HG02938 (cell line): Measurements from ENCODE around the gene SIRT3.
"Not testable (repeated sequence)": the region's sequence is repeated elsewhere in the genome, so short reads cannot be mapped to it uniquely, and the experiment has no call there.

Experiments
- ATAC-seq: cut with Tn5 transposase; IDR thresholded peaks from one replicate; pipeline ENCODE4 v1.9.1; 2021; ENCODE audit warnings: mild to moderate bottlenecking, moderate library complexity; ENCODE audit not compliant: unreplicated experiment

SIRT3 gene

DNA sequence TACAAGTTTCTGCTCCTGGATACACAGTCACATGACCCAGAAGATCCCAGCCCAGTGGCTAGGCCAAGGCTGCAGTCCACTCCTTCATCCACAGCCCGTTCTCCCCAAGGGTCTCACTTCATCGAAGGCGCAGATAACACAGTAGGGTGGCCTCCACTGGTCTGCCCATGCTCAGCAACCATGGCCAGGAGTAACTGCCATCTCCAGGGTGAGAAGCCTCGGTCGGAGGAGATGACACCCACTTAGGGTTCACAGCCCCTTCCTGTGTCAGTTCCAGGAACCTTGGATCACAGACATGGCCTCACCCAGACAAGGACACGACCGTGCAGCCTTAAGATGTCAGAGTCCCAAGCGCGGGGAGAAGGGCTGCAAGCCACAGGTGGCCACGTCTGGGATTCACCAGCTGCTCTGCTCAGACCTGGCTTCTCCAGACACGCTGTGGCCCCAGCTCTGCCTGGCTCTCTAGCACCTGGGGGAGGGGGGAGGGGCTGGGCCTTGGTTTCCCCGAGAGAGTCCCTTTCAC, 31.5 kb downstream of the SIRT3 start:
- no peak for ATAC-seq

DNA sequence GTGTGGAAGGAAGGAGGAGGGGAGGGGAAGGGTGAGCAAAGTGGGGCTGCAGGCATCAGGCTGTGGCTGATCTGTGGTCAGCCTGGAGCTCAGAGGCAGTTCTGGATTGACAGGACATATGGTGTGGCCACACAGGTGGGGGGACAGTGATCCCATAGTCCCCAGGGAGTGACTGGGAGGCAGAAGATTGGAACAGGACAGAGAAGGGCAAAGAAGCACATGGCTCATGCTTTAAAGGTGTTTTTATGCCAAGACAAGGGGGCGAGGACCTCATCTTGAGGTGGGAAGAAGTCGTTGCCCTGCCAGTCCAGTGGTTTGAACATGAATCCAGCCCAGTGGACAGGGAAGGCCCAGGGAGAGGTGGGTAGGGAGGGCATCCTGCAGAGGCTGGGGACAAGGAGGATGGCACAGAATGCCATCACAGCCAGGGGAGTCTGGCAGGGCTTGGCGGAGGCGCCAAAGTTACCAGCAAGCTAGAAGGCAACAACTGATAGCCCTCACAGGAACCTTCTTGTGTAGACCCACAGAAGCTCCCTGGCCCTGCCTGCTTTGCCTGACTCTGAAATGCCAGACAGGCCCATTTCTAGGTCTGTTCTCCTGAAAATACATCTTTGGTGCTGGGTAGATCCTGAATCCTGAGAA, 32.1 kb downstream of the SIRT3 start:
- no peak for ATAC-seq

DNA sequence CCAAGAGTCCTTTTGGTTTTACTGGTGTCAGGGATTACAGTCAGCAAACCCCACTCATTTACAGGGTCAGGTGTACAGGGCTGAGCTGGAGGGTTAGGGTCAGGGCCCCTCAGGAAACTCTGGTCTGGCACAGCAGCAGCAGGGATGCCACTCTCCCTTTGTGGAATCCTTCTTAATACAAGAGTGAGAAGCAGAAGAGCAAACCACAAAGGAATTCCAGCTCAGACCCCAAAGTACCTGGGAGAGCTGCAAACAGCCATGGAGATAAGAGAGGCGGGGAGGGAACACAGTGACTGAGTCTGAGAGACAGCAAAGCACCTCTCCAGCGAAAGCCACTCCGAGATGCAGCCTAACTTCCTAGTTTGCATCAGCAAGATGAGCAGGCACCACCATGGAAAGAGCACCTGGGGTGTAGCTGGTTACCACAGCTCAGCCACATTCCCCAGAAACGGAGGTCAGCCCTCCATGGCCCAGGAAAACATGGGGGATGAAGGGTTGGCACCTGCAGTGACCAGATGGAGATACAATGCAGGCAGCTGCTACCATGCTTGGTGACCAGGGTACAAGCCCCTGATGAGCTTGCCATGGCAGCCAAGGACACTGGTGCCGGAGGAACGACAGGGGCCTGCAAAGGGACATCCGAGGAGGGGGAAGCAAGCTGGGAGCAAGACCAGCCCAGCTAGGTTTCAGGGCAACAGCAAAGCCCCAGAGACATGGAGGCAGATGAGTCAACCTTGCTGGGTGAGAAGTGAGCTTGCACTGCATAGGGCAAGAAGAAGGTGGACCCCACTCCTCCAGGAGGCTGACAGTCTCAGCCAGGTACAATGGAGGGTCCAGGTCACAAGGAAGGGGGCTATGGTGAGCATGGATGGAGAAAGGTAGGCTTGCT, 32.8 kb downstream of the SIRT3 start:
- no peak for ATAC-seq

DNA sequence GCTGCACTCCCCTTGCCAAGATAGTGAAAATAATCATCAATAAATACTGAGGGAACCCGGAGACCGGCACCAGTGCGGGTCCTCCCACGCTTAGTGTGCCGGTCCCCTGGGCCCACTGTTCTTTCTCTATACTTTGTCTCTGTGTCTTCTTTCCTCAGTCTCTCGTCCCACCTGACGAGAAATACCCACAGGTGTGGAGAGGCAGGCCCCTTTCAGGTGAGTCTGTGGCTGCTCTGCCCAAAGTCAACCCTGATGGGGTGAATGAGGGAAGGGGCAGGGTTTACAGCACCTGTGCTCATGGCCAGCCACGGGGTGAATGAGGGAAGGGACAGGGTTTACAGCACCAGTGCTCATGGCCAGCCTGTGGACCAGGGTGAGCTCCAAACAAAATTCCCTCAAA, 33.7 kb downstream of the SIRT3 start:
- no peak for ATAC-seq

DNA sequence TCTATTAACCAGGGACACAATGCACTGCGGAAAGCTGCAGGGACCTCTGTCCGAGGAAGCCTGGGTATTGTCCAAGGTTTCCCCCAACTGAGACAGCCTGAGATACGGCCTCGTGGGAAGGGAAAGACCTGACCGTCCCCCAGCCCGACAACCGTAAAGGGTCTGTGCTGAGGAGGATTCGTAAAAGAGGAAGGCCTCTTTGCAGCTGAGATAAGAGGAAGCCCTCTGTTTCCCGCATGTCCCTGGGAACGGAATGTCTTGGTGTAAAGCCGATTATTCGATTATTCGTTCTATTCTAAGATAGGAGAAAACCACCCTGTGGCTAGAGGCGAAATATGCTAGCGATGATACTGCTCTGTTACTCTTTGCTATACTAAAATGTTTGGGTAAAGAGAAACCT, 34.2 kb downstream of the SIRT3 start:
- no peak for ATAC-seq

DNA sequence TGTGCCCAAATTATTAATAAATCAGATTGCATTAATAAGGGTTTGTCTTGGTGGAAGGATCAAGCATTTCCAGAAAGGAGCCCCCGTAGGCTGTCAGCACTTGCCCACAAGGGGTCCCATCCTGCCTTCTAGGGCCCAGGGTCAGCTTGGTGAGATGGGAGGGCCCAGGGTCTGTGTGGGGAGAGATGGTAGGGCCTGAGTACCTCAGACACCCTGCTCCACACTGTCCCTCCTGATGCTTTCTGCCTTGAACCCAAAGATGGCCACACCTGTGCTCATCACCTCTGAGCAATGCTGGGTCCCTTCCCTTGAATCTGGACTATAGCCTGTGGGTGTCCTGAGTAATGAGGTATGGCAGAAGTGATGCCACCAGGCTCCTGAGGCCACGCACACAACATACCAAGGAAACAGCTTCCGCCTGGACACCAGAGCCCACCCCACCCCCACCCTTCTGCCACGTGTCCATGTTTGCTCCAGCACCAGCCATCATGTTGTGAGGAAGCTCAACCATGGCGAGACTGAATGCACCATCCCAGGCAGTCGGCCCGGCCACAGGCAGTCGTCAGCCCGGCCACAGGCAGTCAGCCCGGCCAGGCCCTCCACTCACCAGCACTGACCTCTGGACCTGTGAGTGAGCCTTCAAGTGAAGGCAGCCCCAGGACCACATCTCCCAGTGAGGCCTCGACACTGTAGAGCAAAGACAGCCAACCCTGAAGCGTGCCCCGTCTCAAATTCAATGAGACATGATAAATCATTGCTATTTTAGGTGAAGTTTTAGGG, 35.7 kb downstream of the SIRT3 start:
- no peak for ATAC-seq

DNA sequence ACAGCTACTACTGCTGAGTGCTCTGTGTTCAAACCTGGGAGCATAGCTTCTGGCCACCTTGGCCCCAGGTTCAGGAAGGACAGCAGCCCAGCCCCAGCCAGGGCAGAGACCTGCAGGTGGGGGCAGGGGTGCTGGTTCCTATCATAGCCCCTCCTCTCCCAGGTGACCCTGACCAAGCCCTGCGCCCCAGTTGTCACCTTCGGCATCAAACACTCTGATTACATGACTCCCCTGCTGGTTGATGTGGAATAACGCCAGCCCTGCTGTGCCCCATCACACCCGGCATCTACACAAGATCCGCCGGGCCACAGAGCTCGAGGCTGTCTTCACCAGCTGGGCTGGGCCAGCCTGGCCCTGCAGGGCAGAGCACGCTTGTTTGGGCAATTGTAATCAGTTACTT, 36.4 kb downstream of the SIRT3 start:
- no peak for ATAC-seq

DNA sequence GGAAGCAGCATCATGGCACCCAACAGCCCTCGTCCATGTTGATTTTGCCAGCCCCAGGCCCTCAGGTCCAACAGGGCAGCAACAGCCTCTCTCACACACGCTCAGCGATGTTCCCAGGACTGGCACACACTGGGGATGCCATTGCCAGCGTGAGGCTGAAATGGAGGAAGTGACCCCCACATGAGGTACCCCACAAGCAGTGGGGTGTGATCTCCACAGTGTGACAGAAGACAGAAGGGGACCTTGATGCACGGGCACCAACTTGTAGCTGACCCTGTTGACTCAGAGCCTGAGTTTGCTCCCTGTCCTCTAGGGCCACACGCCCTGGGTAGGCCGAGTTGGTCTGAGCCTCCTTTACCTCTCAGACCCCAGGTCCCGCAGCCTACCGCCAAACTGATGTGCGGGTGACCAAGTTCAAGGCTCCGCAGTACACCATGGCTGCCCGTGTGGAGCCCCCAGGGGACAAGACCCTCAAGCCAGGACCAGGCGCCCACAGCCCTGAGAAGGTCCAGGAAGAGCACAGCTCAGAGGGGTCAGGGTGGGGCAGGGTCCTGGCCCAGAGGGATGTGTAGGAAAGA, 37.0 kb downstream of the SIRT3 start:
- no peak for ATAC-seq

DNA sequence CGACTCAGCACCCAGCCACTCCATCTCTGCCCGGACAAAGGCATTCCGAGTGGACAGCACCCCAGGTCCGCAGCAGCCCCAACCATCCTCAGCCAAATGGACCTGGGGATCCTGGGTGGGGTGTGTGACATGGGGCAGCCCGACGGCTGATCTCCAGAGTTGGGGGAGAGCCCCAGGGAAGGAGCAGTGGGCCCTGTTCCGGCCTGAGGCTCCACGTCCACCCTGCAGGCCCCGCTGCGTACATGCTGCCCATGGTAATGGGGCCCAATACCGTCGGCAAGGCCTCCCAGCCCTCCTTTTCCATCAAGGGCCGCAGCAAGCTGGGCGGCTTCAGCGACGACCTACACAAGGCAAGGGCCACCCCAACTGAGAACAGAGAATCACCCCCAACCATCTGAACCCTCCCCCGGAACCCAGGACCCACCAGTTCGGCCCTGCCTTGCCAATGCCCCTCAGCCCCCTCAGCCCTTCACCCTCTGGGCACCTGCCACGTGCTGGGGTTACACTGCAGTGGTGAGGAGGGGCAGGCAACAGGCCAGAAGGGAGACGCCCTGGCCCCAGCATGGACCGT, 37.8 kb downstream of the SIRT3 start:
- no peak for ATAC-seq

DNA sequence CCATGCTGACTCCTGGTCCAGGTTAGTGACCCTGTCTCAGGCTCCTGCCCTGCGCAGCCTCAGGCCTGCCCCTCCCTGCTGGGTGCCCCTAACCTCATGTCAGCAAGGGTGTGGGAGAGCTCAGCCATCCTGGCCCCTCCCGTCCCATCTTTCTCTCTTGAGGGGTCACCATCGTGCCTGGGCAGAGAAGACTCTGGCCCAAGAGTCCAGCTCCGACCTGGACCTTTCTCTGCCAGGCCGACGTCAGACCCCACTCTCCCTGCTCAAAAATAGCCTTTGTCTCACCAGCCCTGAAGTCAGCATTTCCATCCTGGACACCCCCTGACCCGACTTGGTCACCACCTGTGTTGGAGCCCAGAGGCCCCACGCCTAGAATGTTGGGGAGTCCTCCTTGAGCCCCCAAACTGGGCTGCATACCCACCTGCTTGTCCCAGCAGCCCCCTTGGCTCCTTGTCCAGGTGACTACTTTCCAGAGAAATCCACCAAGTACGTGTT, 38.4 kb downstream of the SIRT3 start:
- ATAC-seq, result no peak

DNA sequence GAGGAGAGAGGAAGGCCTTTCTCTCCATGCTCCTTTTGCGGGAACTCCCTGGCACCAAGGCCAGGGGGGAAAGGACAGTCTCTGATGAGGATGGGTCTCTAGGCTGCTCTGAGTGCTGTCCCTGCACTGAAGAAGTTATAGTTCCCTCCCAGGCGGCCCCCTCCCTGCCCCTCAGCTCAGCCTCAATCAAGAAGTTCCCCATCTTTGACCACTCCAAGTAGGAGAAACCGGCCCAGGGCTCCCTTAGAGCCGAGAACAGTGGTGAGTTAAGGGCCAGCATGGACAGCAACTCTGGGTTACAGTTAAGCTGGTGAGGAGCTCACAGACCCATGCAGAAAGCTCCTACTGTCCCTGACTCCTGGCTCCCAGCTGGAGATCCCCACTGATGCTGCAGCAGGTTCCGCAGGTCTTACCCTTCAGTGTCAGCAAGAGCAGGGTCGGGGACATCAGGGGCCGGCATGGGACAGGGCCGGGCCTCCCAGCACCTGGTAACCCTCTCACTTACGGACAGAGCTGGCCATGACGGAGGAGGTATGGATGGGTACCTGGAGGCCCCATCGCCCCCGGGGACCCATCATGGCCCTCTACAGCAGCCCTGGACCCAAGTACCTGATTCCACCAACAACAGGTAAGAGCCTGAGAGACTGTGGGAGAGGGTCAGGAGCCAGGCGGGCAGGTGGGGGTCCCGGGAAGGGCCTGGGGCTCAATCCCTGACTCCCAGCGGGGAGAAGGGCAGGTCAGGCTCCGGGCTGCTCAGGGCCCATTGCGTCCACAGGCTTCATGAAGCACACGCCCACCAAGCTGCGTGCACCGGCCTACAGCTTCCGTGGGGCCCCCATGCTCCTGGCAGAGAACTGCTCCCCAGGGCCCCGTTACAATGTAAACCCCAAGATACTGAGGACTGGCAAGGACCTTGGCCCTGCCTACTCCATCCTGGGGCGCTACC, 39.1 kb downstream of the SIRT3 start:
- no peak for ATAC-seq

DNA sequence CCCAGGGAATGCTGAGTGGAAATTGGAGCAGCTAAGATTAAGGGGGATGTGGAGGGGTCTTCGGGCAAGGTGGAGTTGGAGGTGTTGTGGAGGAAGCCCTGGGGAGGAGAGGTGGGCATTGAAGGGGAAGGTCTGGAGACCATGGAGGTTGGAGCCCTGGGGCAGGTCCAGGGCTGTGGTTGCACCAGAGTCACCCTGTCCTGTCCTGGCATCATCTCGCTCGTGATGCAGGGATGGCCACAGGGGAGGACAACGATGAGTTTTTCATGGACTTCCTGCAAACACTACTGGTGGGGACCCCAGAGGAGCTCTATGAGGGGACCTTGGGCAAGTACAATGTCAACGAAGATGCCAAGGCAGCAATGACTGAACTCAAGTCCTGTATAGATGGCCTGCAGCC, 42.7 kb downstream of the SIRT3 start:
- ATAC-seq, result not testable (repeated sequence)

DNA sequence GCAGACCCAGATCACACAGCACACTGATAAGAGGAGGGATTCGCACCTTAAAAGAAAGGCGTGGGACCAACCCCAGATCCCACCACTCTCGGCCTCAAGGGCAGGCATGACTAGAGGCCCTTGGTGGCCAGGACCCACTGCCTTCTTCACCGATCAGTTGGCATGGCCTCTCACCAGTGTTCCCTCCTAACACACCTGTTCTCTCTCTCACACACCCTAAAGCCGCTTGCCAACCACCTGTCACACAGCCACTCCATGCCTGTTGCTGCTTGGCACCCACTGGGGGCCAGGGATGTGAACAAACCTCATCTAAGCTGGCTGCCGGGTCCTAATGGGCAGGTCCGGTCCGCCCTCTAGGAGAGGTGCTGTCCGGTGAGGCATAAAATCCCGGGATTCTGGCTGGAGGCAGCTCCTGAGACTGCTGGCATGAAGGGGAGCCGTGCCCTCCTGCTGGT, 43.4 kb downstream of the SIRT3 start, which contains the start of gene SCGB1C1:
TSS of gene SCGB1C1 (plus strand) at position 405 of the 455 bp plus-strand sequence. CDS start at position 427, 22 bp downstream.
- not testable (repeated sequence) for ATAC-seq

DNA sequence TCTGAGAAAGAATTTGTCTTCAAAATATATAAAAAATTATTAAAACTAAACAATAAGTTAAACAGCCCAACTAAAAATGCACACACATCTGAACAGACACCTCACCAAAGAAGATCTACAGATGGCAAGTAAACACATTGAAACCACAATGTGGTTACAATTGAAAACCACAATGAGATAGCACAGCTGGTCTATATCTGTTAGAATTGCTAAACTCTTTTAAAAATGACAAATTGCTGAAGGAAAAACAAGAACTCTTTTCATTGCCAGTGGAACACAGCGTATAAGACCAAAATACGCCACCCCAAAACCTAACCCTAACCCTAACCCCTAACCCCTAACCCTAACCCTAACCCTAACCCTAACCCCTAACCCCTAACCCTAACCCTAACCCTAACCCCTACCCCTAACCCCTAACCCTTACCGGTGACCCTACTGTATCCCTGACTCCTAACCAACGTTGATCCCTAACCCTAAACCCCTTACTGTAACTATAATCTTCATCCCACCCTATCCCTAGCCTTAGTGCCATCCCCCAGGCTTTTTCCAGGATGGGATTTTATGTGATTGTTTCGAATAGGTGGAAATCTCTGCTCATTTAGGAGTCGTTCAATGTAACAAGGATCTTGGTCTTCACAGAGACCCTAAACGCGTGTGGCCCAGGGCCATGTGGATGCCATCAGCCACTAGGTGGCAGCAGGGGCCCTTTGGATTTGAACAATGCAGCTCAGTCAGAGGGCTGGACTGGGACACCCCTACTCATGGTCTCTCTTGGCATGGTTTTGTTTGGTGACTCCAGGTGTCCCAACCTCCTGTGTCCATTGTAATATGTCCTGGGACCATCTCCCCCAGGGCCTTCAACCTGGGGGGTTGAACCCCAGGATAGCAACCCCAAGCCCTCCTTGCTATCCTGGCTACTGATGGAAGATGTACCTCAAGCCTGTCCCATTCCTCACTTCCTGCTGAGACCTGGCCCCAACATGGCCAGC, 44.4 kb downstream of the SIRT3 start:
- not testable (repeated sequence) for ATAC-seq

DNA sequence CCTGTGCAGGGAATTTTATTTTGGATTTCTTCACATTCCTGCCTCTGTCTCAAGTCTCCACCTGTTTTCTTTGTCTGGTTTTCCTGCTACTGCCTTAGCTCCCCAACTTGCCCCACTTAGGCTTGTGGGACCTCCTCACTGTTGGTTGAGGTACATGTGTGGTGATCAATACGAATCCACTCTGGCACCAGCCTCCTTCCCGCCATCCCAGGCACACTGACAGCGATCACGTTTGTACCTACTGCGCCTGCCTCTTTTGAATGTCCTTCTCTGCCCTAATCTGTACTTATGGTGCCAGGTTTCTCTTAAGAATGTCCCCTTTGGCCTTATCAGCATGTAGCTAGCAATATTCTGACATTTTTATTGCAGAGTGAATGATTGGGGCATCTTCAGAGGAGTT, 45.6 kb downstream of the SIRT3 start:
- not testable (repeated sequence) for ATAC-seq

DNA sequence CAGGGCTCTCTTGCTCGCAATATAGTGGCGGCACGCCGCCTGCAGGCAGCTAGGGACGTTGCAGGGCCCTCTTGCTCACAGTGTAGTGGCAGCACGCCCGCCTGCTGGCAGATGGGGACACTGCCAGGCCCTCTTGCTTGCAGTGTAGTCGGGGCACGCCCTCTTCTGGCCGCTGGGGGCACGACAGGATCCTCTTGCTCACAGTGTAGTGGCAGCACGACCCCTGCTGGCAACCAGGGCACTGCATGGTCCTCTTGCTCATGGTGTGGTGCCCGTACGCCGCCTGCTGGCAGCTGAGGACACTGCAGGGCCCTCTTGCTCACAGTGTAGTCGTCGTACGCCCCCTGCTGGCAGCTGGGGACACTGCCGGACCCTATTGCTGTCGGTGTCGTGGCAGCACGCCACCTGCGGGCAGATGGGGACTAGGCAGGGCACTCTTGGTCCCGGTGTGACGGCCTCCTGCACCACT, 46.3 kb downstream of the SIRT3 start:
- peak; percentile 60 for ATAC-seq

DNA sequence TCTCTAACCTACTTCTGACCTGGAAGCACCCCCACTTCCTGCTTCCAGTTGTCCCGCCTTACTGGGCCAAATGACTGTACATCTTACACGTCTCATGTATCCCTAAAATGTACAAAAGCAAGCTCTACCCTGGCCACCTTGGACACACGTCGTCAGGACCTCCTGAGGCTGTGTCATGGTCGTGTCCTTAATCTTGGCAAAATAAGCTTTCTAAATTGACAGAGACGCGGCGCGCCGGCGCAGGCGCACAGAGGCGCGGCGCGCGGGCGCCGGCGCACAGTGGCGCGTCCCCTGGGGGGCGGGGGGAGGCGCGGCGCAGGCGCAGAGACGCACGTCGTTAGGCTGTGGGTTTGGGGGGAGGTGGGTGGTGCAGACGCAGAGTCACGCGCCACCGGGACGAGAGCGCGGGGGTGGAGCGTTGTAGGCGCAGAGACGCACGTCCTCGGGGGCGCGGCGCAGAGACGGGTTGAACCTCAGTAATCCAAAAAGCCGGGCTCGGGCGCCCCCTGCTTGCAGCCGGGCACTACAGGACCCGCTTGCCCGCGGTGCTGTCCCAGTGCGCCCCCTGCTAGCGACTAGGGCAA, 46.9 kb downstream of the SIRT3 start:
- not testable (repeated sequence) for ATAC-seq
